ENCODE measurements around the gene PITPNB. TPM values are rescaled to one million over a fixed set of nuclear protein-coding genes. Genes with fewer than 3 reads are reported as not detected.

PITPNB gene
- total RNA-seq, 2 experiments from 2014 or later = 109 to 124 TPM

- Mint-ChIP-seq H3K9me3 (no peaks in the 10 kb centered on the region), H3K4me3 (no peak overlapping the region)
Measured at GRCh38 chr22:27878541-27878940, 40.5 kb downstream of the PITPNB start.

GRCh38 chr22:27877501-27877900 lies 41.6 kb downstream of the PITPNB start:
- no peaks in the 10 kb centered on the region for H3K27me3 Mint-ChIP-seq
- H3K27ac Mint-ChIP-seq = peak overlapping the region; percentile 26

More at GRCh38 chr22:27878541-27878940, 40.5 kb downstream of the PITPNB start:
- H3K27me3 Mint-ChIP-seq = no peaks in the 10 kb centered on the region
- no peak overlapping the region for H3K27ac Mint-ChIP-seq
- peaks cover 13% of the 10 kb centered on the region for H3K36me3 Mint-ChIP-seq
- H3K4me1 Mint-ChIP-seq = peaks cover 49% of the 10 kb centered on the region
- DNase-seq = no peak

GRCh38 chr22:27876684-27877083 lies 42.4 kb downstream of the PITPNB start:
- H3K27me3 Mint-ChIP-seq = no peaks in the 10 kb centered on the region

More at GRCh38 chr22:27877501-27877900, 41.6 kb downstream of the PITPNB start:
- Mint-ChIP-seq H3K9me3 (no peaks in the 10 kb centered on the region), H3K4me1 (peaks cover 49% of the 10 kb centered on the region), H3K36me3 (peaks cover 13% of the 10 kb centered on the region), H3K4me3 (no peak overlapping the region)
- no peak for DNase-seq

GRCh38 chr22:27875951-27876350 lies 43.1 kb downstream of the PITPNB start:
- no peak overlapping the region for H3K4me3 Mint-ChIP-seq
- H3K4me1 Mint-ChIP-seq = peaks cover 49% of the 10 kb centered on the region
- H3K27ac Mint-ChIP-seq = peak overlapping the region; percentile 22
- DNase-seq = peak; percentile 10
- no peaks in the 10 kb centered on the region for H3K9me3 Mint-ChIP-seq
- H3K27me3 Mint-ChIP-seq = no peaks in the 10 kb centered on the region
- H3K36me3 Mint-ChIP-seq = peaks cover 18% of the 10 kb centered on the region

More at GRCh38 chr22:27876684-27877083, 42.4 kb downstream of the PITPNB start:
- no peak for DNase-seq
- Mint-ChIP-seq H3K9me3 (no peaks in the 10 kb centered on the region), H3K4me1 (peaks cover 49% of the 10 kb centered on the region), H3K27ac (no peak overlapping the region), H3K36me3 (peaks cover 15% of the 10 kb centered on the region), H3K4me3 (no peak overlapping the region)

- H3K27ac Mint-ChIP-seq = no peak overlapping the region
- H3K27me3 Mint-ChIP-seq = no peaks in the 10 kb centered on the region
- no peaks in the 10 kb centered on the region for H3K9me3 Mint-ChIP-seq
- DNase-seq = no peak
- no peak overlapping the region for H3K4me3 Mint-ChIP-seq
- peaks cover 17% of the 10 kb centered on the region for H3K36me3 Mint-ChIP-seq
- H3K4me1 Mint-ChIP-seq = peaks cover 46% of the 10 kb centered on the region
Measured at GRCh38 chr22:27874764-27875163, 44.3 kb downstream of the PITPNB start.

GRCh38 chr22:27874185-27874584 lies 44.9 kb downstream of the PITPNB start:
- H3K9me3 Mint-ChIP-seq = no peaks in the 10 kb centered on the region

GRCh38 chr22:27873472-27873871 lies 45.6 kb downstream of the PITPNB start:
- H3K27me3 Mint-ChIP-seq = no peaks in the 10 kb centered on the region
- no peaks in the 10 kb centered on the region for H3K9me3 Mint-ChIP-seq
- no peak for DNase-seq
- no peak overlapping the region for H3K27ac Mint-ChIP-seq
- H3K4me1 Mint-ChIP-seq = peaks cover 51% of the 10 kb centered on the region
- no peak overlapping the region for H3K4me3 Mint-ChIP-seq
- H3K36me3 Mint-ChIP-seq = peaks cover 24% of the 10 kb centered on the region

More at GRCh38 chr22:27874185-27874584, 44.9 kb downstream of the PITPNB start:
- Mint-ChIP-seq H3K4me3 (no peak overlapping the region), H3K27ac (no peak overlapping the region), H3K4me1 (peaks cover 49% of the 10 kb centered on the region), H3K27me3 (no peaks in the 10 kb centered on the region), H3K36me3 (peaks cover 20% of the 10 kb centered on the region)
- DNase-seq = no peak

- no peak for DNase-seq
- no peaks in the 10 kb centered on the region for H3K27me3 Mint-ChIP-seq
- H3K4me3 Mint-ChIP-seq = no peak overlapping the region
- H3K9me3 Mint-ChIP-seq = no peaks in the 10 kb centered on the region
- no peak overlapping the region for H3K27ac Mint-ChIP-seq
- H3K36me3 Mint-ChIP-seq = peaks cover 27% of the 10 kb centered on the region
- peaks cover 51% of the 10 kb centered on the region for H3K4me1 Mint-ChIP-seq
Measured at GRCh38 chr22:27872488-27872887, 46.6 kb downstream of the PITPNB start.

- no peak overlapping the region for H3K27ac Mint-ChIP-seq
- H3K4me3 Mint-ChIP-seq = no peak overlapping the region
- peaks cover 32% of the 10 kb centered on the region for H3K36me3 Mint-ChIP-seq
- no peaks in the 10 kb centered on the region for H3K9me3 Mint-ChIP-seq
- no peak for DNase-seq
- H3K27me3 Mint-ChIP-seq = no peaks in the 10 kb centered on the region
- H3K4me1 Mint-ChIP-seq = peaks cover 55% of the 10 kb centered on the region
Measured at GRCh38 chr22:27871306-27872014, 47.6 kb downstream of the PITPNB start.

GRCh38 chr22:27870234-27871191 lies 48.5 kb downstream of the PITPNB start:
- no peak for DNase-seq
- Mint-ChIP-seq H3K4me1 (peaks cover 55% of the 10 kb centered on the region), H3K27me3 (no peaks in the 10 kb centered on the region), H3K4me3 (no peak overlapping the region), H3K9me3 (no peaks in the 10 kb centered on the region), H3K36me3 (peaks cover 34% of the 10 kb centered on the region), H3K27ac (no peak overlapping the region)

- H3K27me3 Mint-ChIP-seq = no peaks in the 10 kb centered on the region
- peaks cover 34% of the 10 kb centered on the region for H3K36me3 Mint-ChIP-seq
- H3K27ac Mint-ChIP-seq = peak overlapping the region; percentile 74
- DNase-seq = no peak
- no peaks in the 10 kb centered on the region for H3K9me3 Mint-ChIP-seq
- no peak overlapping the region for H3K4me3 Mint-ChIP-seq
- peaks cover 49% of the 10 kb centered on the region for H3K4me1 Mint-ChIP-seq
Measured at GRCh38 chr22:27868732-27869282, 50.2 kb downstream of the PITPNB start.

GRCh38 chr22:27867953-27868731 lies 50.9 kb downstream of the PITPNB start:
- Mint-ChIP-seq H3K36me3 (peaks cover 34% of the 10 kb centered on the region), H3K9me3 (no peaks in the 10 kb centered on the region), H3K4me1 (peaks cover 54% of the 10 kb centered on the region), H3K27ac (peak overlapping the region; percentile 74), H3K4me3 (peak overlapping the region; percentile 42), H3K27me3 (no peaks in the 10 kb centered on the region)
- no peak for DNase-seq

GRCh38 chr22:27867085-27867952 lies 51.7 kb downstream of the PITPNB start:
- Mint-ChIP-seq H3K9me3 (no peaks in the 10 kb centered on the region), H3K4me3 (peak overlapping the region; percentile 32), H3K36me3 (peaks cover 34% of the 10 kb centered on the region), H3K27ac (peak overlapping the region; percentile 88), H3K27me3 (no peaks in the 10 kb centered on the region), H3K4me1 (peaks cover 54% of the 10 kb centered on the region)
- DNase-seq = peak; percentile 46
